ENCODE results near the gene CELF3. TPM values are rescaled to one million over a fixed set of nuclear protein-coding genes. Genes with fewer than 3 reads are reported as not detected.

The CELF3 gene
- polyA plus RNA-seq, 1 donor (not counting 4 experiments of a cell fraction or from before 2014, with no cell fraction given): not detected

GRCh38 chr1:151706464-151707415 lies 9.9 kb downstream of the CELF3 start:
- no peaks in the 10 kb centered on the region for H3K36me3 ChIP-seq (ENCODE audit: control insufficient read depth in 2 of 2, extremely low read depth in 1 of 2, insufficient read depth in 2 of 2, low read length in 2 of 2)
- H3K4me3 ChIP-seq (ENCODE audit: control insufficient read depth in 2 of 3, extremely low read depth in 1 of 3, insufficient read depth in 2 of 3, low read depth in 1 of 3, low read length in 3 of 3): no peak overlapping the region
- TF ChIP-seq EZH2 (IDR thresholded peaks at IDR 0.05; ENCODE audit: low read length): no peak
- TF ChIP-seq, protein P1, sequence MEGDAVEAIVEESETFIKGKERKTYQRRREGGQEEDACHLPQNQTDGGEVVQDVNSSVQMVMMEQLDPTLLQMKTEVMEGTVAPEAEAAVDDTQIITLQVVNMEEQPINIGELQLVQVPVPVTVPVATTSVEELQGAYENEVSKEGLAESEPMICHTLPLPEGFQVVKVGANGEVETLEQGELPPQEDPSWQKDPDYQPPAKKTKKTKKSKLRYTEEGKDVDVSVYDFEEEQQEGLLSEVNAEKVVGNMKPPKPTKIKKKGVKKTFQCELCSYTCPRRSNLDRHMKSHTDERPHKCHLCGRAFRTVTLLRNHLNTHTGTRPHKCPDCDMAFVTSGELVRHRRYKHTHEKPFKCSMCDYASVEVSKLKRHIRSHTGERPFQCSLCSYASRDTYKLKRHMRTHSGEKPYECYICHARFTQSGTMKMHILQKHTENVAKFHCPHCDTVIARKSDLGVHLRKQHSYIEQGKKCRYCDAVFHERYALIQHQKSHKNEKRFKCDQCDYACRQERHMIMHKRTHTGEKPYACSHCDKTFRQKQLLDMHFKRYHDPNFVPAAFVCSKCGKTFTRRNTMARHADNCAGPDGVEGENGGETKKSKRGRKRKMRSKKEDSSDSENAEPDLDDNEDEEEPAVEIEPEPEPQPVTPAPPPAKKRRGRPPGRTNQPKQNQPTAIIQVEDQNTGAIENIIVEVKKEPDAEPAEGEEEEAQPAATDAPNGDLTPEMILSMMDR (optimal IDR thresholded peaks at IDR 0.05 in 1 of 3, IDR thresholded peaks at IDR 0.05 in 1 of 3, conservative IDR thresholded peaks at IDR 0.05 in 1 of 3; ENCODE audit: extremely low read depth in 1 of 3, insufficient read depth in 2 of 3, low read length in 3 of 3): no peak
- FAIRE-seq (no peak), DNase-seq (ENCODE audit: low read depth, low spot score) (no peak)
- H3K4me2 ChIP-seq (ENCODE audit: control insufficient read depth, extremely low read depth, insufficient read depth, low read depth, low read length): no peak overlapping the region
- no peak overlapping the region for H2AFZ ChIP-seq (ENCODE audit: control insufficient read depth, low read length)
- H3K27me3 ChIP-seq (ENCODE audit: control insufficient read depth, extremely low read depth, insufficient read depth, low read length): peaks cover 5% of the 10 kb centered on the region
- H3K79me2 ChIP-seq (ENCODE audit: control insufficient read depth, insufficient read depth, low read length): no peaks in the 10 kb centered on the region
- dilution Hi-C loops (cut with MboI; ENCODE audit: extremely low pct_ligation_motif_present, low sequenced_read_pairs): no loop called here
- no peaks in the 10 kb centered on the region for H4K20me1 ChIP-seq (ENCODE audit: control insufficient read depth, extremely low read depth, insufficient read depth, low read length)
- no peaks in the 10 kb centered on the region for H3K4me1 ChIP-seq (ENCODE audit: control insufficient read depth, extremely low read depth, insufficient read depth, low read length)
- no peak overlapping the region for H3K9ac ChIP-seq (ENCODE audit: control insufficient read depth, extremely low read depth, insufficient read depth, low read length)
- no peaks in the 10 kb centered on the region for H3K9me3 ChIP-seq (ENCODE audit: control insufficient read depth, low read depth, low read length)
- H3K9me1 ChIP-seq (ENCODE audit: control insufficient read depth, extremely low read depth, insufficient read depth, low read length): no peaks in the 10 kb centered on the region
- H3K27ac ChIP-seq (ENCODE audit: control insufficient read depth, insufficient read depth, low read length): no peak overlapping the region

- no peak overlapping the region for H3K27ac ChIP-seq (ENCODE audit: control insufficient read depth, insufficient read depth, low read length)
- no peak overlapping the region for H3K9ac ChIP-seq (ENCODE audit: control insufficient read depth, extremely low read depth, insufficient read depth, low read length)
- H3K9me3 ChIP-seq (ENCODE audit: control insufficient read depth, low read depth, low read length): no peaks in the 10 kb centered on the region
- no peaks in the 10 kb centered on the region for H4K20me1 ChIP-seq (ENCODE audit: control insufficient read depth, extremely low read depth, insufficient read depth, low read length)
- no peak for TF ChIP-seq EZH2 (IDR thresholded peaks at IDR 0.05; ENCODE audit: low read length)
- TF ChIP-seq, protein P1 (optimal IDR thresholded peaks at IDR 0.05 in 1 of 3, IDR thresholded peaks at IDR 0.05 in 1 of 3, conservative IDR thresholded peaks at IDR 0.05 in 1 of 3; ENCODE audit: extremely low read depth in 1 of 3, insufficient read depth in 2 of 3, low read length in 3 of 3): no peak
- no peaks in the 10 kb centered on the region for H3K9me1 ChIP-seq (ENCODE audit: control insufficient read depth, extremely low read depth, insufficient read depth, low read length)
- FAIRE-seq (no peak), DNase-seq (ENCODE audit: low read depth, low spot score) (no peak)
- dilution Hi-C loops (cut with MboI; ENCODE audit: extremely low pct_ligation_motif_present, low sequenced_read_pairs): no loop called here
- H3K27me3 ChIP-seq (ENCODE audit: control insufficient read depth, extremely low read depth, insufficient read depth, low read length): peaks cover 5% of the 10 kb centered on the region
- H3K4me1 ChIP-seq (ENCODE audit: control insufficient read depth, extremely low read depth, insufficient read depth, low read length): no peaks in the 10 kb centered on the region
- H3K4me3 ChIP-seq (ENCODE audit: control insufficient read depth in 2 of 3, extremely low read depth in 1 of 3, insufficient read depth in 2 of 3, low read depth in 1 of 3, low read length in 3 of 3): no peak overlapping the region
- no peaks in the 10 kb centered on the region for H3K79me2 ChIP-seq (ENCODE audit: control insufficient read depth, insufficient read depth, low read length)
- no peak overlapping the region for H3K4me2 ChIP-seq (ENCODE audit: control insufficient read depth, extremely low read depth, insufficient read depth, low read depth, low read length)
- no peak overlapping the region for H2AFZ ChIP-seq (ENCODE audit: control insufficient read depth, low read length)
- H3K36me3 ChIP-seq (ENCODE audit: control insufficient read depth in 2 of 2, extremely low read depth in 1 of 2, insufficient read depth in 2 of 2, low read length in 2 of 2): peaks cover 0 to 2% of the 10 kb centered on the region in 2 experiments
These were observed 10.7 kb downstream of the CELF3 start for GRCh38 chr1:151705753-151706463.
